ENCODE results near the gene DUSP1.

DUSP1 gene

GRCh38 chr5:172765766-172766286 lies 5.2 kb downstream of the DUSP1 start:
- H3K4me3 ChIP-seq (replicated peaks; ENCODE audit: low read depth, low read length), result peak overlapping the region; percentile 49
- DNase-seq (ENCODE audit: extremely low read depth, low read depth), result no peak
- TF ChIP-seq CTCF (IDR thresholded peaks at IDR 0.05; ENCODE audit: low read depth, low read length, missing control alignments), result no peak

GRCh38 chr5:172764861-172765765 lies 5.9 kb downstream of the DUSP1 start:
- TF ChIP-seq CTCF (IDR thresholded peaks at IDR 0.05; ENCODE audit: low read depth, low read length, missing control alignments), result no peak
- DNase-seq (ENCODE audit: extremely low read depth, low read depth), result peak; percentile 99

GRCh38 chr5:172763120-172763464 lies 7.9 kb downstream of the DUSP1 start:
- H3K4me3 ChIP-seq (replicated peaks; ENCODE audit: low read depth, low read length), result no peak overlapping the region
- DNase-seq (ENCODE audit: extremely low read depth, low read depth), result no peak
- no peak for TF ChIP-seq CTCF (IDR thresholded peaks at IDR 0.05; ENCODE audit: low read depth, low read length, missing control alignments)

More at GRCh38 chr5:172764861-172765765, 5.9 kb downstream of the DUSP1 start:
- H3K4me3 ChIP-seq (replicated peaks; ENCODE audit: low read depth, low read length), result peak overlapping the region; percentile 49

- DNase-seq (ENCODE audit: extremely low read depth, low read depth), result no peak
- TF ChIP-seq CTCF (IDR thresholded peaks at IDR 0.05; ENCODE audit: low read depth, low read length, missing control alignments), result no peak
- no peak overlapping the region for H3K4me3 ChIP-seq (replicated peaks; ENCODE audit: low read depth, low read length)
Observed at GRCh38 chr5:172762214-172763119, 8.5 kb downstream of the DUSP1 start.

- H3K4me3 ChIP-seq (replicated peaks; ENCODE audit: low read depth, low read length), result no peak overlapping the region
- TF ChIP-seq CTCF (IDR thresholded peaks at IDR 0.05; ENCODE audit: low read depth, low read length, missing control alignments), result no peak
- DNase-seq (ENCODE audit: extremely low read depth, low read depth), result no peak
Observed at GRCh38 chr5:172760959-172761358, 10.0 kb downstream of the DUSP1 start.

GRCh38 chr5:172760136-172760535 lies 10.9 kb downstream of the DUSP1 start:
- H3K4me3 ChIP-seq (replicated peaks; ENCODE audit: low read depth, low read length), result no peak overlapping the region
- no peak for DNase-seq (ENCODE audit: extremely low read depth, low read depth)
- no peak for TF ChIP-seq CTCF (IDR thresholded peaks at IDR 0.05; ENCODE audit: low read depth, low read length, missing control alignments)

Measured in HFF-Myc (cell line).